Neural cell (in vitro differentiated cells): ENCODE results near the gene GMDS. TPM values are rescaled to one million over a fixed set of nuclear protein-coding genes. Genes with fewer than 3 reads are reported as not detected.

Source experiments
- H2AFZ ChIP-seq: fragments of 200-600, 300-800 bp; sonication (generic), shearing (Covaris generic); 2 replicates; pipeline ENCODE4 v1.6.0; 2014; ENCODE audit warnings: low read depth, mild to moderate bottlenecking, antibody characterized with exemption, low read length, moderate library complexity
- H3F3A ChIP-seq: fragments of 200-600 bp; shearing (Covaris generic); 2 replicates; pipeline ENCODE4 v1.6.1; 2016; ENCODE audit warnings: mild to moderate bottlenecking, moderate library complexity, mixed read lengths, antibody characterized with exemption, low read length; ENCODE audit not compliant: insufficient read depth, poor library complexity, severe bottlenecking
- H3K27ac ChIP-seq: fragments of 200-600, 300-800 bp; sonication (generic), shearing (Covaris generic); 2 replicates; pipeline ENCODE4 v1.5.1; 2014; ENCODE audit warnings: mild to moderate bottlenecking, low read length, moderate library complexity
- H3K27me3 ChIP-seq: fragments of 300-800, 200-600 bp; sonication (generic), shearing (Covaris generic); 2 replicates; pipeline ENCODE4 v1.6.0; 2014; ENCODE audit warnings: mild to moderate bottlenecking, low read depth, low read length, moderate library complexity; ENCODE audit not compliant: insufficient read depth
- H3K36me3 ChIP-seq: fragments of 300-800, 200-600 bp; sonication (generic), shearing (Covaris generic); 2 replicates; pipeline ENCODE4 v1.5.1; 2014; ENCODE audit warnings: mild to moderate bottlenecking, antibody characterized with exemption, low read length, moderate library complexity; ENCODE audit not compliant: insufficient read depth
- H3K4me2 ChIP-seq: fragments of 300-800, 200-600 bp; sonication (generic), shearing (Covaris generic); 2 replicates; pipeline ENCODE4 v1.6.0; 2014; ENCODE audit warnings: mild to moderate bottlenecking, low read length
- H3K4me3 ChIP-seq: fragments of 300-800, 200-600 bp; sonication (generic), shearing (Covaris generic); 2 replicates; pipeline ENCODE4 v1.5.1; 2014; ENCODE audit warnings: mild to moderate bottlenecking, low read length, moderate library complexity
- H3K79me2 ChIP-seq: fragments of 200-600 bp; shearing (Covaris generic); replicated peaks from 2 replicates; pipeline ENCODE4 v1.6.0; 2014; ENCODE audit warnings: mild to moderate bottlenecking, low read length, moderate library complexity; ENCODE audit not compliant: insufficient read depth
- H3K9ac ChIP-seq: fragments of 300-800, 200-600 bp; sonication (generic), shearing (Covaris generic); 2 replicates; pipeline ENCODE4 v1.6.1; 2016; ENCODE audit warnings: mild to moderate bottlenecking, low read length, mixed read lengths
- H3K9me2 ChIP-seq: fragments of 200-600 bp; shearing (Covaris generic); 2 replicates; pipeline ENCODE4 v1.6.1; 2016; ENCODE audit warnings: mild to moderate bottlenecking, low read length, mixed read lengths; ENCODE audit not compliant: insufficient read depth
- H3K9me3 ChIP-seq: fragments of 200-600, 300-800 bp; sonication (generic), shearing (Covaris generic); 2 replicates; pipeline ENCODE4 v1.6.1; 2016; ENCODE audit warnings: mild to moderate bottlenecking, mixed run types, low read length, moderate library complexity, mixed read lengths
- H4K20me1 ChIP-seq: fragments of 200-600 bp; shearing (Covaris generic); 2 replicates; pipeline ENCODE4 v1.6.1; 2016; ENCODE audit warnings: mild to moderate bottlenecking, mixed run types; ENCODE audit not compliant: insufficient read depth
- CTCF ChIP-seq: fragments of 450-650 bp; IDR thresholded peaks from 2 replicates; pipeline ENCODE4 v1.5.1; 2014; ENCODE audit warnings: antibody characterized with exemption, mild to moderate bottlenecking, moderate library complexity; ENCODE audit not compliant: poor library complexity, severe bottlenecking
- EP300 ChIP-seq: fragments of 450-650 bp; conservative IDR thresholded peaks from 2 replicates; pipeline ENCODE4 v1.6.1; 2014; ENCODE audit warnings: antibody characterized with exemption, mild to moderate bottlenecking, moderate library complexity; ENCODE audit not compliant: poor library complexity, severe bottlenecking
- EZH2 ChIP-seq: fragments of 200-600, 300-800 bp; shearing (Covaris generic), sonication (generic); IDR thresholded peaks from 2 replicates; pipeline ENCODE4 v1.6.1; 2014; ENCODE audit warnings: antibody characterized with exemption, low read length, borderline replicate concordance, mild to moderate bottlenecking; ENCODE audit not compliant: insufficient read depth, poor library complexity, severe bottlenecking
- MXI1 ChIP-seq: fragments of 450-650 bp; conservative IDR thresholded peaks from 2 replicates; pipeline ENCODE4 v1.6.1; 2014; ENCODE audit warnings: antibody characterized with exemption, mild to moderate bottlenecking; ENCODE audit not compliant: poor library complexity, severe bottlenecking
- POLR2AphosphoS5 ChIP-seq: IDR thresholded peaks from 2 replicates; pipeline ENCODE4 v1.6.1; 2012
- RAD21 ChIP-seq: fragments of 450-650 bp; conservative IDR thresholded peaks from 2 replicates; pipeline ENCODE4 v1.6.1; 2014; ENCODE audit warnings: antibody characterized with exemption, mild to moderate bottlenecking, moderate library complexity
- REST ChIP-seq: IDR thresholded peaks from 2 replicates; pipeline ENCODE4 v1.6.1; 2012; ENCODE audit warnings: borderline replicate concordance
- SMC3 ChIP-seq: fragments of 450-650 bp; conservative IDR thresholded peaks from 2 replicates; pipeline ENCODE4 v1.6.1; 2014; ENCODE audit warnings: antibody characterized with exemption, mild to moderate bottlenecking, moderate library complexity; ENCODE audit not compliant: poor library complexity
- TAF1 ChIP-seq: IDR thresholded peaks from 2 replicates; pipeline ENCODE4 v1.6.1; 2012; ENCODE audit warnings: low read depth
- polyA plus RNA-seq: library from polyadenylated mRNA; depleted of rRNA; stranded (reverse); fragments of >200 nt; gene quantifications from 2 replicates; pipeline ENCODE4 v1.2.3, GENCODE V29; 2014

Gene GMDS
- polyA plus RNA-seq, 1 donor from 2014 or later, result 11.4 TPM

- Histone ChIP-seq H3K4me2 (no peak overlapping the region), H4K20me1 (no peaks in the 10 kb centered on the region), H3K9ac (no peak overlapping the region), H3K4me3 (no peak overlapping the region), H3K9me2 (no peaks in the 10 kb centered on the region), H2AFZ (no peak overlapping the region), H3K27me3 (no peaks in the 10 kb centered on the region), H3K79me2 (no peaks in the 10 kb centered on the region), H3K36me3 (no peaks in the 10 kb centered on the region), H3K9me3 (no peaks in the 10 kb centered on the region), H3K27ac (no peak overlapping the region), H3F3A (no peaks in the 10 kb centered on the region)
- TF ChIP-seq SMC3, result no peak
- TF ChIP-seq CTCF, result no peak
- no peak for TF ChIP-seq EZH2
- TF ChIP-seq RAD21, result no peak
- no peak for TF ChIP-seq EP300
- no peak for TF ChIP-seq POLR2AphosphoS5
- no peak for TF ChIP-seq REST
- TF ChIP-seq TAF1, result no peak
- no peak for TF ChIP-seq MXI1
These were observed 209.3 kb downstream of the GMDS start for GRCh38 chr6:2035826-2036709.

GRCh38 chr6:2035046-2035445, 210.4 kb downstream of the GMDS start:
- H3K36me3 ChIP-seq, result no peaks in the 10 kb centered on the region
- TF ChIP-seq EZH2 (no peak), TAF1 (no peak), CTCF (no peak), SMC3 (no peak), REST (no peak), POLR2AphosphoS5 (no peak), RAD21 (no peak), MXI1 (no peak), EP300 (no peak)
- H3K27me3 ChIP-seq, result no peaks in the 10 kb centered on the region
- no peaks in the 10 kb centered on the region for H3K9me3 ChIP-seq
- no peak overlapping the region for H3K4me3 ChIP-seq
- H3K4me2 ChIP-seq, result no peak overlapping the region
- H3K79me2 ChIP-seq, result no peaks in the 10 kb centered on the region
- H3K27ac ChIP-seq, result no peak overlapping the region
- H3K9me2 ChIP-seq, result no peaks in the 10 kb centered on the region
- no peaks in the 10 kb centered on the region for H3F3A ChIP-seq
- no peaks in the 10 kb centered on the region for H4K20me1 ChIP-seq
- H3K9ac ChIP-seq, result no peak overlapping the region
- no peak overlapping the region for H2AFZ ChIP-seq
